GM04503 (cell line): Measurements from ENCODE around the gene MIER3.

Experiments used
- DNase-seq: peaks from one replicate; pipeline ENCODE4 v3.0.0-alpha.2; 2012; ENCODE audit warnings: low read depth

MIER3 gene

DNA sequence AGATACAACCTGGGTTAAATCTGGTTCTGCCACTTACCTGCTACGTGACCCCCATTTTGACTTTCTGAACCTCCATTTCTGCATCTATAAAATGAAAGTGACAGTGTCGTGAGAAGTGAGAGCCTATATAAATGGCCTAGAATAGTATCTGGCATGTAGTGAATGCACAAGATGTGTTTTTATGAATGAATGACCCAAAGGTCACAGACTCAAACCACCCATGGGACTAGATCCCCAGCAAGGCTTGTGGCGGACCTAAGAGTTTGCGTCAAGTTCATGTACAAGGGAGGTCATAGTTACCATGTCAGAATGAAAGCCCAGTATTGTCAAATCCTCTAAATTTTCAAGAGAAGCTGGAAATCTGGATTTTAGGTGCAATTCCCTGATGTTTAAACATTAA lies 53.7 kb downstream of the MIER3 start:
- DNase-seq: no peak

DNA sequence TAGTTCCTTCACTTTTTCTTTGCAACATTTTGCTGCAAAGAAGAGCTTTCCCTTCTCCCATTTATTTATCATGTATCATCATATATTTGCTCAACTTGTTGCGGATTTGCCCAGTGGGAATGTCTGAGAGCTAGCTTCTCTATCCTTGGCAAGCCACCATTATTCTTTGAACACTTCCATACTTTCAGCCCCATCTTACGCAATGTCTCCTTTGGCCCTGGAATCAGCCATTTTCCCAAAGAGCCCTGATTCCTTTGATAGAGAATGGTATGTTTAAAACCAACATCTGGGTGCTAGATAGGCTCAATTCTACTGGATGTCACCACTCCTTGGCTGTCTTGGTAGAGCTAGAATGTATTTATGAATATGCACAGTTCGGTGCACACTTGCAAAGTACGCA lies 55.2 kb downstream of the MIER3 start:
- DNase-seq: no peak

DNA sequence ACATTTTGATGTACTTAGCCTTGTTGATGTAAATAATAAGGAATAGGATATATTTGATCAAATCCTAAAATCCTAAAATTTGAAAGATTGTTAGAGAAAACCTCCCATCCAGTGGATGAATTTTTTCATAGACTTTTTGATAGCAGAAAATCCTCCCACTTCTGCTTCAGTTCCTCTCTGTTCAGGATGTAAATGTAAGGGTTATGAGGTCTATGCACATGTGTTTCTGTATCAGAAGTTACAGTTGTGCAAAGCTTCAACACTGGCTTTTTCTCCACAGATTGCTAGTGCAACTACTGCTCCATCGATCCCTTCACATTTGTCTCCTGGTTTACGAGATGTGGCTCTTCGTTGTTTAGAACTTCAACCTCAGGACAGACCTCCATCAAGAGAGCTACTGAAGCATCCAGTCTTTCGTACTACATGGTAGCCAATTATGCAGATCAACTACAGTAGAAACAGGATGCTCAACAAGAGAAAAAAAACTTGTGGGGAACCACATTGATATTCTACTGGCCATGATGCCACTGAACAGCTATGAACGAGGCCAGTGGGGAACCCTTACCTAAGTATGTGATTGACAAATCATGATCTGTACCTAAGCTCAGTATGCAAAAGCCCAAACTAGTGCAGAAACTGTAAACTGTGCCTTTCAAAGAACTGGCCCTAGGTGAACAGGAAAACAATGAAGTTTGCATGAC lies 58.5 kb downstream of the MIER3 start:
- DNase-seq: no peak

DNA sequence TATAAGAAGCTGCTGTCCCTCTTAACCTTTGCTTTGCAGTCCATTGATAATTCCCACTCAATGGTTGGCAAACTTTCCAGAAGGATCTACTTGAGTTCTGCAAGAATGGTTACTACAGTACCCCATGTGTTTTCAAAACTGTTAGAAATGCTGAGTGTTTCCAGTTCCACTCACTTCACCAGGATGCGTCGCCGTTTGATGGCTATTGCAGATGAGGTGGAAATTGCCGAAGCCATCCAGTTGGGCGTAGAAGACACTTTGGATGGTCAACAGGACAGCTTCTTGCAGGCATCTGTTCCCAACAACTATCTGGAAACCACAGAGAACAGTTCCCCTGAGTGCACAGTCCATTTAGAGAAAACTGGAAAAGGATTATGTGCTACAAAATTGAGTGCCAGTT lies 70.4 kb downstream of the MIER3 start:
- DNase-seq: no peak

DNA sequence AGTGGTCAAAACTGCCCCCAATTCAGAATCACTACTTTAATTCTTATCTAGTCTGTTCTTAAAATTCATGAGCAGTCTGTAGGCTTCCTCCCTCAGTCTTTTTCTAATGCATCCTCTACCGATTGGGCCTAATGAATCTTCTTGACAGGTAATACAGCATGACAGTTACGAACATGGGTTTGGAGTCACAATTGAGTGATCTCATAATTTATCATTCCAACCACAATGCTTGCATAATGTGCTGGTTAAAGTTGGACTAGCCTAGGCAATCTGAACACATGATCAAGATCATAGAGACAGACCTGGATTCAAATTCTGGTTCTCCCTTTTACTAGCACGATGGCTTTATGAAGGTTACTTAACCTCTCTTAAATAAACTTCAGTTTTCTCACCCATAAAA lies 75.6 kb downstream of the MIER3 start:
- DNase-seq: no peak

DNA sequence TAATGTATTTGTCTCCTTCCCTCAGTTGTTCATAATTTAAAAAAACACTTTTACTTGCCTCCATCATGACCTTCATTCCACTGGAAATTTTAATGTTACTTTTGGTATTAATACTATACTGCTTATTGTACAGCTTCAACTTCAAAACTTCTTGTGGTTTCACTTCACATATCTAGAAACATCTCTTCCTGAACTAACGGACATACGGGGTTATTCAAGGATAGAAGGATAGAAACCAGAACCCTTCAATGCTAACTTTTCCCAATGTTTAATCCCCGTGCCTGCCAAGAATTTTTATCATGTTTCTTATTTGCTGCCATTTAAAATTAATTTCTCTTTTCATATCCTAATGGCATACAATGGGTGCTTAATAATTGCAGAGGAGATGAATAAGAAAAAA lies 78.9 kb downstream of the MIER3 start:
- no peak for DNase-seq

DNA sequence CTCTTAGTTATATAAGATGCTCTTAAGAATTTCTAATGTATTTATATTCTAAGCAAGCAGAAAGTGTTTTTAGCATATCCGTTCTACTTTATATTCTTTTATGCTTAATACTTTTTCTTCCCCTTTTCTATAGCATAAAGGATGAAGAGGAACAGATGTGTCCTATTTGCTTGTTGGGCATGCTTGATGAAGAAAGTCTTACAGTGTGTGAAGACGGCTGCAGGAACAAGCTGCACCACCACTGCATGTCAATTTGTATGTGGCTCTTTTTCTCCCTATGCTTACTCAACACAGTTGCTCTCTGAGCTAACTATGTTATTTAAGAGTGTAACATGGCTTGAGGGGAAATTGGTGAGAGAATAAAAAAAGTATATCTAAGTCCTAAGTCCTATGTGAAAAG lies 80.1 kb downstream of the MIER3 start:
- DNase-seq: no peak
